Right lobe of liver (tissue), 4 donors: ENCODE measurements around the gene BAG5.

ENCODE experiments used
- POLR2A ChIP-seq: fragments of 450-650 bp; IDR thresholded peaks from one replicate; pipeline ENCODE4 v1.6.1; 2017; ENCODE audit warnings: antibody characterized with exemption, mild to moderate bottlenecking
- TF ChIP-seq, protein P1 (sequence below), 4 donors: fragments of 200-600 bp in 3 of 4; fragments of 450-650 bp in 1 of 4; IDR thresholded peaks; one replicate each; pipeline versions ENCODE4 v1.5.1 to v1.8.0; 2016 to 2022; ENCODE audit warnings: antibody characterized with exemption in 4 of 4, mild to moderate bottlenecking in 2 of 4
- donor health status: DM: no; HTN: no; CAD: no.
- donor health status: DM: no; HTN: no; CAD: no.
- donor health status: DM: no; HTN: yes; CAD: no.

DNA sequence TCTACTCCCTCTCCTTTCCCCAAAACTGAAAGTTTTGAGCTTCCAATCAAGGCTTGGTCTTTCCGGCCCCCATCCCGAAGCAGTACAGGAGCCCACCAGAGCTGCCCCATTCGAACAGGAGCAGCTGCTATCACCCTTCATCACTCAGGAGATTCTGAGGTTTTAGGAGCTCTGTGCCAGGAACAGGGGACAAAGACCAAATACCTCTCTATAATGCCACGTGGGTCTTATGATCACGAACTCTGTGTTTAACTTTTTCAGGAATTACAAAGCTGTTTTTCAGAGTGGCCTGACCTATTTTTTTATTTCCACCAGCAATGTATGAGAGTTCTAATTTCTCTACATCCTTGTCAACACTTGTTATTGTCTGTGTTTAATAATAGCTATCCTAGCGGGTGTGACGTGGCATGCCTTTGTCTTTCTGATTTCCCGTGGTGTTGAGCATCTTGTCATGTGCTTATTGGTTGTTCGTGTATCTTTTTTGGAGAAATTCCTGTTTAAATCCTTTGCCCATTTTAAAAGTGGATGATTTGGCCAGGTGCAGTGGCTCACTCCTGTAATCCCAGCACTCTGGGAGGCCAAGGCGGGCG is 22.0 kb upstream of the BAG5 start:
- no peak for TF ChIP-seq POLR2A
- TF ChIP-seq, protein P1, sequence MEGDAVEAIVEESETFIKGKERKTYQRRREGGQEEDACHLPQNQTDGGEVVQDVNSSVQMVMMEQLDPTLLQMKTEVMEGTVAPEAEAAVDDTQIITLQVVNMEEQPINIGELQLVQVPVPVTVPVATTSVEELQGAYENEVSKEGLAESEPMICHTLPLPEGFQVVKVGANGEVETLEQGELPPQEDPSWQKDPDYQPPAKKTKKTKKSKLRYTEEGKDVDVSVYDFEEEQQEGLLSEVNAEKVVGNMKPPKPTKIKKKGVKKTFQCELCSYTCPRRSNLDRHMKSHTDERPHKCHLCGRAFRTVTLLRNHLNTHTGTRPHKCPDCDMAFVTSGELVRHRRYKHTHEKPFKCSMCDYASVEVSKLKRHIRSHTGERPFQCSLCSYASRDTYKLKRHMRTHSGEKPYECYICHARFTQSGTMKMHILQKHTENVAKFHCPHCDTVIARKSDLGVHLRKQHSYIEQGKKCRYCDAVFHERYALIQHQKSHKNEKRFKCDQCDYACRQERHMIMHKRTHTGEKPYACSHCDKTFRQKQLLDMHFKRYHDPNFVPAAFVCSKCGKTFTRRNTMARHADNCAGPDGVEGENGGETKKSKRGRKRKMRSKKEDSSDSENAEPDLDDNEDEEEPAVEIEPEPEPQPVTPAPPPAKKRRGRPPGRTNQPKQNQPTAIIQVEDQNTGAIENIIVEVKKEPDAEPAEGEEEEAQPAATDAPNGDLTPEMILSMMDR (IDR thresholded peaks at IDR 0.05), result no peak
